ENCODE data around the gene FHL1.

Gene FHL1

GRCh38 chrX:136122207-136122606 lies 25.1 kb upstream of the FHL1 start:
- H3K27me3 ChIP-seq (ENCODE audit: insufficient read depth, low read length, poor library complexity) = no peaks in the 10 kb centered on the region
- no peak for TF ChIP-seq EZH2 (IDR thresholded peaks at IDR 0.05; ENCODE audit: borderline replicate concordance, low read depth, low read length, severe bottlenecking)
- TF ChIP-seq CTCF (IDR thresholded peaks at IDR 0.05; ENCODE audit: borderline replicate concordance, extremely low read depth, low read length, poor library complexity, severe bottlenecking) = no peak
- peaks cover 4% of the 10 kb centered on the region; the same call in 1 of the 2 replicates for H3K4me1 ChIP-seq (ENCODE audit: insufficient read depth, low read length)
- DNase-seq (no peak), ATAC-seq (ENCODE audit: insufficient read depth, low read depth) (no peak)
- no peak overlapping the region for H3K27ac ChIP-seq (ENCODE audit: low read length)
- H3K36me3 ChIP-seq (ENCODE audit: insufficient read depth, low read length) = no peaks in the 10 kb centered on the region
- no peak overlapping the region for H3K9ac ChIP-seq (ENCODE audit: low read depth, low read length)
- no peak overlapping the region for H2AFZ ChIP-seq (ENCODE audit: low read depth, low read length)
- H3K4me2 ChIP-seq (ENCODE audit: insufficient read depth, low read length) = no peak overlapping the region
- no peaks in the 10 kb centered on the region for H3K79me2 ChIP-seq (ENCODE audit: insufficient read depth, low read length)
- H3K9me3 ChIP-seq (ENCODE audit: insufficient read depth, low read length, severe bottlenecking) = no peaks in the 10 kb centered on the region
- H3K4me3 ChIP-seq (ENCODE audit: low read depth in 1 of 2, low read length in 2 of 2) = no peak overlapping the region
- H4K20me1 ChIP-seq (ENCODE audit: insufficient read depth, low read length) = no peaks in the 10 kb centered on the region

GRCh38 chrX:136125106-136125505 lies 22.2 kb upstream of the FHL1 start:
- Histone ChIP-seq H3K27me3 (ENCODE audit: insufficient read depth, low read length, poor library complexity) (no peaks in the 10 kb centered on the region), H3K9me3 (ENCODE audit: insufficient read depth, low read length, severe bottlenecking) (no peaks in the 10 kb centered on the region), H3K27ac (ENCODE audit: low read length) (no peak overlapping the region), H3K4me2 (ENCODE audit: insufficient read depth, low read length) (no peak overlapping the region), H3K36me3 (ENCODE audit: insufficient read depth, low read length) (no peaks in the 10 kb centered on the region), H3K9ac (ENCODE audit: low read depth, low read length) (no peak overlapping the region), H3K4me1 (ENCODE audit: insufficient read depth, low read length) (no peaks in the 10 kb centered on the region), H2AFZ (ENCODE audit: low read depth, low read length) (no peak overlapping the region), H3K79me2 (ENCODE audit: insufficient read depth, low read length) (no peaks in the 10 kb centered on the region), H4K20me1 (ENCODE audit: insufficient read depth, low read length) (no peaks in the 10 kb centered on the region), H3K4me3 (ENCODE audit: low read depth in 1 of 2, low read length in 2 of 2) (no peak overlapping the region)
- TF ChIP-seq CTCF (IDR thresholded peaks at IDR 0.05; ENCODE audit: borderline replicate concordance, extremely low read depth, low read length, poor library complexity, severe bottlenecking) = no peak
- no peak for TF ChIP-seq EZH2 (IDR thresholded peaks at IDR 0.05; ENCODE audit: borderline replicate concordance, low read depth, low read length, severe bottlenecking)
- DNase-seq = no peak
- no peak for ATAC-seq (ENCODE audit: insufficient read depth, low read depth)

GRCh38 chrX:136126371-136126770 lies 21.0 kb upstream of the FHL1 start:
- no peaks in the 10 kb centered on the region for H3K36me3 ChIP-seq (ENCODE audit: insufficient read depth, low read length)
- H3K4me3 ChIP-seq (ENCODE audit: low read depth in 1 of 2, low read length in 2 of 2) = no peak overlapping the region
- no peaks in the 10 kb centered on the region for H3K79me2 ChIP-seq (ENCODE audit: insufficient read depth, low read length)
- no peak for TF ChIP-seq EZH2 (IDR thresholded peaks at IDR 0.05; ENCODE audit: borderline replicate concordance, low read depth, low read length, severe bottlenecking)
- no peak for TF ChIP-seq CTCF (IDR thresholded peaks at IDR 0.05; ENCODE audit: borderline replicate concordance, extremely low read depth, low read length, poor library complexity, severe bottlenecking)
- H3K27ac ChIP-seq (ENCODE audit: low read length) = no peak overlapping the region
- H3K9me3 ChIP-seq (ENCODE audit: insufficient read depth, low read length, severe bottlenecking) = no peaks in the 10 kb centered on the region
- H4K20me1 ChIP-seq (ENCODE audit: insufficient read depth, low read length) = no peaks in the 10 kb centered on the region
- no peak overlapping the region for H3K9ac ChIP-seq (ENCODE audit: low read depth, low read length)
- no peak for ATAC-seq (ENCODE audit: insufficient read depth, low read depth)
- H3K4me2 ChIP-seq (ENCODE audit: insufficient read depth, low read length) = no peak overlapping the region
- DNase-seq = no peak
- H3K4me1 ChIP-seq (ENCODE audit: insufficient read depth, low read length) = peaks cover 9% of the 10 kb centered on the region
- H3K27me3 ChIP-seq (ENCODE audit: insufficient read depth, low read length, poor library complexity) = no peaks in the 10 kb centered on the region
- H2AFZ ChIP-seq (ENCODE audit: low read depth, low read length) = no peak overlapping the region

- no peaks in the 10 kb centered on the region for H3K27me3 ChIP-seq (ENCODE audit: insufficient read depth, low read length, poor library complexity)
- H3K4me3 ChIP-seq (ENCODE audit: low read depth in 1 of 2, low read length in 2 of 2) = no peak overlapping the region
- no peaks in the 10 kb centered on the region for H3K9me3 ChIP-seq (ENCODE audit: insufficient read depth, low read length, severe bottlenecking)
- no peak for DNase-seq
- no peaks in the 10 kb centered on the region for H3K79me2 ChIP-seq (ENCODE audit: insufficient read depth, low read length)
- H3K36me3 ChIP-seq (ENCODE audit: insufficient read depth, low read length) = no peaks in the 10 kb centered on the region
- no peak overlapping the region for H3K9ac ChIP-seq (ENCODE audit: low read depth, low read length)
- H2AFZ ChIP-seq (ENCODE audit: low read depth, low read length) = no peak overlapping the region
- no peak for TF ChIP-seq EZH2 (IDR thresholded peaks at IDR 0.05; ENCODE audit: borderline replicate concordance, low read depth, low read length, severe bottlenecking)
- TF ChIP-seq CTCF (IDR thresholded peaks at IDR 0.05; ENCODE audit: borderline replicate concordance, extremely low read depth, low read length, poor library complexity, severe bottlenecking) = no peak
- H4K20me1 ChIP-seq (ENCODE audit: insufficient read depth, low read length) = no peaks in the 10 kb centered on the region
- no peak overlapping the region for H3K27ac ChIP-seq (ENCODE audit: low read length)
- no peak for ATAC-seq (ENCODE audit: insufficient read depth, low read depth)
- no peak overlapping the region for H3K4me2 ChIP-seq (ENCODE audit: insufficient read depth, low read length)
- peaks cover 14% of the 10 kb centered on the region for H3K4me1 ChIP-seq (ENCODE audit: insufficient read depth, low read length)
These were observed 20.4 kb upstream of the FHL1 start for GRCh38 chrX:136126872-136127406.
